Keratinocyte (primary cell): Measurements from ENCODE around the gene ICA1L. TPM values are rescaled to one million over a fixed set of nuclear protein-coding genes. Genes with fewer than 3 reads are reported as not detected.

Source experiments
- DNase-seq: peaks from one replicate; pipeline ENCODE4 v3.0.0-alpha.2; 2011; ENCODE audit warnings: low read depth, missing footprints, low spot score
- FAIRE-seq: peaks from 2 replicates; lab custom pipeline; 2011; peaks lifted over from hg19 to GRCh38; lab: Jason Lieb, UNC
- H2AFZ ChIP-seq: 2 replicates; pipeline ENCODE4 v1.6.0; 2012; ENCODE audit warnings: low read length, control low read depth, inconsistent platforms; ENCODE audit not compliant: control insufficient read depth
- H3K27ac ChIP-seq: 2 replicates; pipeline ENCODE4 v1.5.1; 2011; ENCODE audit warnings: low read length; ENCODE audit not compliant: control insufficient read depth, insufficient read depth
- H3K27me3 ChIP-seq: 3 replicates; pipeline ENCODE4 v1.6.0; 2011; ENCODE audit warnings: low read length; ENCODE audit not compliant: control insufficient read depth, insufficient read depth; ENCODE audit errors: extremely low read depth
- H3K36me3 ChIP-seq, 2 experiments: 2 replicates in 1 of 2; 3 replicates in 1 of 2; pipeline ENCODE4 v1.5.1; 2011; ENCODE audit warnings: low read length in 2 of 2, mild to moderate bottlenecking in 1 of 2; ENCODE audit not compliant: control insufficient read depth in 2 of 2, insufficient read depth in 2 of 2; ENCODE audit errors: extremely low read depth in 1 of 2
- H3K4me1 ChIP-seq: 3 replicates; pipeline ENCODE4 v1.5.1; 2011; ENCODE audit warnings: low read length; ENCODE audit not compliant: control insufficient read depth, insufficient read depth; ENCODE audit errors: extremely low read depth
- H3K4me2 ChIP-seq: 3 replicates; pipeline ENCODE4 v1.6.0; 2011; ENCODE audit warnings: low read depth, low read length; ENCODE audit not compliant: control insufficient read depth, insufficient read depth; ENCODE audit errors: extremely low read depth
- H3K4me3 ChIP-seq, 3 experiments: fragments of 200-600 bp in 1 of 3; sonication (generic) in 1 of 3; 2 replicates in 2 of 3; 3 replicates in 1 of 3; pipeline ENCODE4 v1.5.1; 2011 to 2016; ENCODE audit warnings: low read length in 3 of 3, mild to moderate bottlenecking in 3 of 3, control low read depth in 2 of 3, inconsistent platforms in 1 of 3, low read depth in 1 of 3, mixed read lengths in 1 of 3, mixed run types in 1 of 3, moderate library complexity in 1 of 3; ENCODE audit not compliant: control insufficient read depth in 2 of 3, insufficient read depth in 2 of 3; ENCODE audit errors: extremely low read depth in 1 of 3
- H3K79me2 ChIP-seq: 2 replicates; pipeline ENCODE4 v1.6.0; 2012; ENCODE audit warnings: low read length; ENCODE audit not compliant: control insufficient read depth, insufficient read depth
- H3K9ac ChIP-seq: 3 replicates; pipeline ENCODE4 v1.6.0; 2011; ENCODE audit warnings: low read length; ENCODE audit not compliant: control insufficient read depth, insufficient read depth; ENCODE audit errors: extremely low read depth
- H3K9me1 ChIP-seq: 3 replicates; pipeline ENCODE4 v1.6.0; 2011; ENCODE audit warnings: low read length; ENCODE audit not compliant: control insufficient read depth, insufficient read depth; ENCODE audit errors: extremely low read depth
- H3K9me3 ChIP-seq: 2 replicates; pipeline ENCODE4 v1.5.1; 2012; ENCODE audit warnings: low read depth, low read length; ENCODE audit not compliant: control insufficient read depth
- H4K20me1 ChIP-seq: 3 replicates; pipeline ENCODE4 v1.6.0; 2011; ENCODE audit warnings: low read length; ENCODE audit not compliant: control insufficient read depth, insufficient read depth; ENCODE audit errors: extremely low read depth
- CTCF ChIP-seq, 3 experiments: IDR thresholded peaks in 1 of 3; conservative IDR thresholded peaks in 1 of 3; optimal IDR thresholded peaks in 1 of 3; 2 replicates in 2 of 3; 3 replicates in 1 of 3; pipeline versions ENCODE3 to v1.5.1; 2011; ENCODE audit warnings: low read length in 3 of 3, mild to moderate bottlenecking in 3 of 3, moderate library complexity in 2 of 3, control low read depth in 1 of 3, inconsistent platforms in 1 of 3; ENCODE audit not compliant: insufficient read depth in 2 of 3; ENCODE audit errors: extremely low read depth in 1 of 3
- EZH2 ChIP-seq: IDR thresholded peaks from one replicate; pipeline ENCODE4 v1.6.1; 2012; ENCODE audit warnings: inconsistent platforms, mild to moderate bottlenecking, low read length, moderate library complexity
- dilution Hi-C: fragments of 300-500 bp; cut with MboI; formaldehyde crosslinking; loops from one replicate; pipeline ENCODE4 v1.7.0; 2020; ENCODE audit warnings: low sequenced_read_pairs; ENCODE audit not compliant: extremely low pct_ligation_motif_present
- polyA plus RNA-seq, 5 experiments: library from polyadenylated mRNA; depleted of rRNA in 3 of 5; stranded (reverse) in 3 of 5; stranded (forward) in 1 of 5; unstranded in 1 of 5; fragments of >200 nt; gene quantifications; 1 replicate in 1 of 5; 2 replicates in 3 of 5; 3 replicates in 1 of 5; pipeline versions ENCODE4 v1.2.1 to v1.2.3, GENCODE V29; 2011 to 2012; ENCODE audit warnings: missing spikeins in 2 of 5, low read depth in 1 of 5, low replicate concordance in 1 of 5

ICA1L gene
- polyA plus RNA-seq, 1 donor (not counting 4 experiments of a cell fraction or from before 2014, with no cell fraction given): 2.2 TPM

DNA sequence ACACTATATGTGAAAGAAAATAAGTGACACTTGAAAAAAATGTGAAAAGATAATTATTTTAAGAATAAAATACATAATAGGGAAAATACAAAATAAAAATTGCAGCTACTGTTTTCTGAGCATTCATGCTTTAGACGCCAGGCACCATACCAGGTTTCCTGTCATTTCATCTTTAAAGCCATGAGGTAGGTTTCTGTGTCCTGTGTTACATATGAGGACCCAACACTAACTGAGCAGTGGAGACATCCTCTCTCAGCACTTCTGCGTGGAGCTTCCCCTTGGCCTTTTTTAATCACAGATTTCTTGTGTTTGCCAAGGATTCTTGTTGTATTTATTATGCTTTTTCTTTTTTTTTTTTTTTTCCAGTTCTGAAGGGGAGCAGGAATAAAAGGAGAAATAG is 119.5 kb downstream of the ICA1L start:
- DNase-seq (no peak), FAIRE-seq (no peak)
- dilution Hi-C loops: no loop called here
- Histone ChIP-seq H3K79me2 (no peaks in the 10 kb centered on the region), H3K9me3 (no peaks in the 10 kb centered on the region), H3K9me1 (no peaks in the 10 kb centered on the region), H4K20me1 (no peaks in the 10 kb centered on the region), H3K36me3 (no peaks in the 10 kb centered on the region), H2AFZ (no peak overlapping the region), H3K4me2 (no peak overlapping the region), H3K4me1 (no peaks in the 10 kb centered on the region), H3K27ac (no peak overlapping the region), H3K9ac (no peak overlapping the region), H3K27me3 (no peaks in the 10 kb centered on the region), H3K4me3 (no peak overlapping the region)
- TF ChIP-seq EZH2 (no peak), CTCF (optimal IDR thresholded peaks at IDR 0.05 in 1 of 3, IDR thresholded peaks at IDR 0.05 in 1 of 3, conservative IDR thresholded peaks at IDR 0.05 in 1 of 3; ENCODE audit: extremely low read depth in 1 of 3, insufficient read depth in 2 of 3, low read length in 3 of 3) (no peak)

DNA sequence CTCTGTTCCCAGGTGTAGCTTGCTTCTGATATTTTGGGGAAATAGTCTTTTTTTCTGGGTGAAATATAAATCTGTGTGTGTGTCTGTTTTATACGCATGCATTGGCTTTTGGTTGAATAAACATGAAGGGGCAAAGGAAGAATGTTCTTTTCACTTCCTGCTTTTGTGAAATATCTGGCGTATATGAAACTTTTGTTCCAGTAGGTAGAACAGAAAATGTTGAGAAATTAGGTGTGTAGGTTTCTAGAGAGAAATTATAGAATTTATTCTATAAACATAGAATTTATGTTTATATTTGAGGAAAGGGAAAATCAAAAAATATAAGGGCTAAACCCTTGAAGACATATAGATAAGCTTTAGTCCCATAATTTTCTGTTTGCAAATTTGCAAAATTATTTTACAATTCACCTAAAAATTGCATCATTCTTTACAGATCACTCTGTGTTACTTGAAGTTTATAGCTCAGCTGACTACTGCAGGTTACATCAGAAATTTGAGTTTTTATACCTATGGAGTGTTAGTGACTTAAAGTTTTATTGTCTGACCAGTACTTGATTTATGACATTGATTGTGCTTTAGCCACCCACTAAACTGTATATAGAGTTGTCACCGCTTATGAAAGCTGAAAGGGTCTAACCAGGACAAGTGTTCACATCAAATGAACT is 120.7 kb downstream of the ICA1L start:
- H3K4me2 ChIP-seq: no peak overlapping the region
- H3K4me1 ChIP-seq: no peaks in the 10 kb centered on the region
- H2AFZ ChIP-seq: no peak overlapping the region
- H3K9me3 ChIP-seq: no peaks in the 10 kb centered on the region
- DNase-seq (no peak), FAIRE-seq (no peak)
- dilution Hi-C loops: no loop called here
- no peak overlapping the region for H3K4me3 ChIP-seq
- H4K20me1 ChIP-seq: no peaks in the 10 kb centered on the region
- no peaks in the 10 kb centered on the region for H3K9me1 ChIP-seq
- no peak for TF ChIP-seq EZH2
- no peak for TF ChIP-seq CTCF (optimal IDR thresholded peaks at IDR 0.05 in 1 of 3, IDR thresholded peaks at IDR 0.05 in 1 of 3, conservative IDR thresholded peaks at IDR 0.05 in 1 of 3; ENCODE audit: extremely low read depth in 1 of 3, insufficient read depth in 2 of 3, low read length in 3 of 3)
- no peaks in the 10 kb centered on the region for H3K27me3 ChIP-seq
- H3K36me3 ChIP-seq: no peaks in the 10 kb centered on the region
- no peaks in the 10 kb centered on the region for H3K79me2 ChIP-seq
- H3K27ac ChIP-seq: no peak overlapping the region
- no peak overlapping the region for H3K9ac ChIP-seq
